Panc1 (cell line): Measurements from ENCODE around the gene PLCH1. TPM values are rescaled to one million over a fixed set of nuclear protein-coding genes. Genes with fewer than 3 reads are reported as not detected.

ENCODE experiments used
- ATAC-seq: fragments of 200-7000 bp; cut with Tn5 transposase; 2 replicates; pipeline ENCODE4 v1.9.1; 2020; ENCODE audit warnings: mild to moderate bottlenecking, moderate library complexity
- BruUV-seq: library from RNA; stranded (reverse); fragments of 400-500 nt; replicated peaks from 2 replicates; lab custom pipeline; 2021; lab: Mats Ljungman, UMichigan
- CTCF ChIA-PET: fragments of 300-600 bp; sonication (Branson Sonifier 250); formaldehyde crosslinking; loops from one replicate; lab custom pipeline; 2022; ENCODE audit warnings: antibody characterized with exemption; lab: Charles Lee
- POLR2A ChIA-PET: fragments of 300-600 bp; sonication (Branson Sonifier 250); formaldehyde crosslinking; loops from one replicate; lab custom pipeline; 2022; ENCODE audit warnings: antibody characterized with exemption; lab: Charles Lee
- DNase-seq: peaks from one replicate; pipeline ENCODE4 v3.0.0-alpha.2; 2010; ENCODE audit warnings: low read depth, low spot score
- H3K27ac ChIP-seq: 2 replicates; pipeline ENCODE4 v1.5.1; 2011; ENCODE audit warnings: mild to moderate bottlenecking, low read length, inconsistent platforms
- H3K27me3 ChIP-seq: fragments of 200-500 bp; sonication (Bioruptor generic); 2 replicates; pipeline ENCODE4 v1.6.0; 2014; ENCODE audit warnings: low read length, inconsistent platforms; ENCODE audit not compliant: control insufficient read depth, insufficient read depth
- H3K36me3 ChIP-seq: fragments of 200-500 bp; sonication (Bioruptor generic); 2 replicates; pipeline ENCODE4 v1.5.1; 2014; ENCODE audit warnings: inconsistent platforms, mild to moderate bottlenecking, low read length, moderate library complexity; ENCODE audit not compliant: control insufficient read depth, insufficient read depth
- H3K4me1 ChIP-seq: 2 replicates; pipeline ENCODE4 v1.5.1; 2011; ENCODE audit warnings: inconsistent platforms, mild to moderate bottlenecking, low read length, moderate library complexity; ENCODE audit not compliant: control insufficient read depth, insufficient read depth
- H3K4me3 ChIP-seq, 2 experiments: 2 replicates each; pipeline ENCODE4 v1.5.1; 2011 to 2012; ENCODE audit warnings: low read depth in 2 of 2, low read length in 2 of 2, mild to moderate bottlenecking in 2 of 2, inconsistent platforms in 1 of 2, moderate library complexity in 1 of 2
- H3K9me3 ChIP-seq: fragments of 200-500 bp; sonication (Bioruptor generic); 2 replicates; pipeline ENCODE4 v1.5.1; 2014; ENCODE audit warnings: low read depth, mild to moderate bottlenecking, inconsistent platforms, low read length, moderate library complexity; ENCODE audit not compliant: control insufficient read depth, insufficient read depth
- CTCF ChIP-seq: fragments of 450-650 bp; IDR thresholded peaks from 2 replicates; pipeline ENCODE4 v1.5.1; 2017; ENCODE audit warnings: mild to moderate bottlenecking
- POLR2AphosphoS5 ChIP-seq: IDR thresholded peaks from 2 replicates; pipeline ENCODE4 v1.6.1; 2012; ENCODE audit warnings: mild to moderate bottlenecking, low read depth, low read length, moderate library complexity
- REST ChIP-seq, 2 experiments: IDR thresholded peaks; 2 replicates each; pipeline ENCODE4 v1.6.1; 2011 to 2012; ENCODE audit warnings: low read depth in 2 of 2, control low read depth in 1 of 2, low read length in 1 of 2, mild to moderate bottlenecking in 1 of 2, moderate library complexity in 1 of 2; ENCODE audit not compliant: insufficient read depth in 1 of 2
- SIN3A ChIP-seq: IDR thresholded peaks from 2 replicates; pipeline ENCODE4 v1.6.1; 2012; ENCODE audit warnings: low read depth, mild to moderate bottlenecking, low read length, moderate library complexity, borderline replicate concordance; ENCODE audit not compliant: insufficient read depth
- TCF7L2 ChIP-seq: IDR thresholded peaks from 2 replicates; pipeline ENCODE4 v1.6.1; 2011; ENCODE audit warnings: mild to moderate bottlenecking, low read depth, low read length, inconsistent platforms
- in situ Hi-C: cut with HindIII; loops from 2 replicates; pipeline ENCODE4 v1.10.0; 2016; ENCODE audit warnings: low sequenced_read_pairs, low pct_unique_long_range_greater_than_20kb
- intact Hi-C: fragments of 100-400 bp; cut with micrococcal nuclease; formaldehyde crosslinking; loops from one replicate; pipeline ENCODE4 v1.10.0; 2022; ENCODE audit not compliant: unreplicated experiment
- total RNA-seq: library from RNA; stranded (reverse); gene quantifications from one replicate; pipeline ENCODE4 v1.2.1, GENCODE V29; 2021; ENCODE audit not compliant: unreplicated experiment

PLCH1 gene
- total RNA-seq, 1 experiment from 2014 or later = 0.03 TPM

- Histone ChIP-seq H3K9me3 (no peaks in the 10 kb centered on the region), H3K27me3 (no peaks in the 10 kb centered on the region), H3K36me3 (no peaks in the 10 kb centered on the region), H3K27ac (no peak overlapping the region), H3K4me3 (no peak overlapping the region), H3K4me1 (no peaks in the 10 kb centered on the region)
- intact Hi-C loops = no loop called here
- in situ Hi-C loops = no loop called here
- no TSS peak for BruUV-seq
- ChIA-PET CTCF (no interaction called here), POLR2A (no interaction called here)
- no peak for DNase-seq
- ATAC-seq = no peak
- TF ChIP-seq TCF7L2 (no peak), REST (IDR thresholded peaks at IDR 0.05; ENCODE audit: insufficient read depth in 1 of 2, low read depth in 2 of 2, low read length in 1 of 2) (no peak), SIN3A (no peak), CTCF (no peak), POLR2AphosphoS5 (no peak)
These were observed 228.4 kb downstream of the PLCH1 start for GRCh38 chr3:155516439-155516838.

GRCh38 chr3:155512867-155513261 lies 232.0 kb downstream of the PLCH1 start:
- Histone ChIP-seq H3K36me3 (no peaks in the 10 kb centered on the region), H3K27me3 (no peaks in the 10 kb centered on the region), H3K4me1 (no peaks in the 10 kb centered on the region), H3K9me3 (no peaks in the 10 kb centered on the region), H3K4me3 (no peak overlapping the region), H3K27ac (no peak overlapping the region)
- in situ Hi-C loops (no loop called here), intact Hi-C loops (no loop called here)
- no peak for ATAC-seq
- CTCF ChIA-PET = no interaction called here
- TF ChIP-seq REST (IDR thresholded peaks at IDR 0.05; ENCODE audit: insufficient read depth in 1 of 2, low read depth in 2 of 2, low read length in 1 of 2) (no peak), CTCF (no peak), POLR2AphosphoS5 (no peak), TCF7L2 (no peak), SIN3A (no peak)
- no peak for DNase-seq
- POLR2A ChIA-PET = no interaction called here
- no TSS peak for BruUV-seq
